Measurements from ENCODE around the gene EPHB1.

DNA sequence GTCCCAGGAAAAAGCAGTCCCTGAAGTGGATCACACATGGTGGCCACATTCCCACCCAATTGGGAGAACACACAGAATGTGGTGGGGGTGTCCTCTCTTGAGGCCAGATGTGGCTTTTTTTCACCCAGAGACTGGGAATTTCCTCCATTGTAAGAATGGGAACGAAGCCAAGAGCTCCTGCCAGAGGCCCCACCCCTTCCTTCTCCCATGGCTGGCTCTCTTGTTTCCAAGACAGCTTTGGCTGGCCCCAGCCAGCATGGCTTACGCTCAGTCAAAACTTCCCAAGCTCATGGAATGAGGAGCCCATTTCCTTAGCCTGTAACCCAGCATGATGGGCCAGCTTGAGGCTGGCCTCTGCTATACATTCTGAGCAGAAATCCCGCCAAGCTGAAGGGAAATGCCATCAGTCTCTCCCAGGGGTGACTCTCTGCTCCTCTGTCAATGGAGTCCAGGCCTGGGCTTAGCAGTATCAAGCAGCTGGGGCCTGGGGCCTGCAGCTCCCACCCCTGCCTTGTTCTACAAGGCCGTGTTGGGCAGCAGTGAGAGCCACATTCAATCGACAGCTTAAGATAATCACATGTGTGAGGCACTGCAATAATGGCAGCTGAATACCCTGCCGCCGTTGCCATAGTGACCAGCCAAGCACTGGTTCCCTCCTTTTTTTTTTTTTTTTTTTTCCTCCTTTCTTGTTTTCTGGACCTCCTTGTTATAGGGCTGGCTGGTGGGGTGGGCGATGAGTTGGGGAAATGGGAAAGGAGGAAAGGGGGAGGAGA is 142.4 kb downstream of the EPHB1 start:
- TF ChIP-seq POLR2AphosphoS5 (IDR thresholded peaks at IDR 0.05; ENCODE audit: low read depth), result no peak
- TF ChIP-seq CTCF (IDR thresholded peaks at IDR 0.05; ENCODE audit: insufficient read depth, low read length), result no peak
